Upper lobe of right lung (tissue), 1 donor: ENCODE data around the gene SHANK3. TPM values are rescaled to one million over a fixed set of nuclear protein-coding genes. Genes with fewer than 3 reads are reported as not detected.

Experiments
- ATAC-seq: fragments of 200-7000 bp; cut with Tn5 transposase; one replicate; pipeline ENCODE4 v1.9.1; 2020; ENCODE audit warnings: mild to moderate bottlenecking, moderate library complexity
- DNase-seq: peaks from one replicate; pipeline ENCODE4 v3.0.0-alpha.2; 2020
- H3K27ac ChIP-seq: fragments of 200-600 bp; one replicate; pipeline ENCODE4 v1.8.0; 2022
- H3K27me3 ChIP-seq: fragments of 200-600 bp; one replicate; pipeline ENCODE4 v1.8.0; 2022; ENCODE audit warnings: mild to moderate bottlenecking
- H3K36me3 ChIP-seq: fragments of 200-600 bp; one replicate; pipeline ENCODE4 v1.8.0; 2022
- H3K4me1 ChIP-seq: fragments of 200-600 bp; one replicate; pipeline ENCODE4 v1.8.0; 2022
- H3K4me3 ChIP-seq: fragments of 200-600 bp; one replicate; pipeline ENCODE4 v1.8.0; 2022; ENCODE audit warnings: mild to moderate bottlenecking
- H3K9me3 ChIP-seq: fragments of 200-600 bp; one replicate; pipeline ENCODE4 v1.8.0; 2022
- intact Hi-C: fragments of 100-400 bp; cut with DNase I; formaldehyde crosslinking; loops from one replicate; pipeline ENCODE4 v1.11.0; 2022
- total RNA-seq: library from RNA; stranded (reverse); fragmentation: NEBNext Ultra II Directional; extraction: Animal tissue kit (Norgen Biotek cat#: 25700); gene quantifications from one replicate; pipeline ENCODE4 v1.2.1, GENCODE V29; 2021
- TF ChIP-seq, protein P1 (sequence below): fragments of 200-600 bp; IDR thresholded peaks from one replicate; pipeline ENCODE4 v1.8.0; 2022; ENCODE audit warnings: antibody characterized with exemption
- donor health status: DM: no; HTN: yes; CAD: no; lungs with severe emphysema.

Gene SHANK3
- total RNA-seq, 1 donor from 2014 or later: 59.9 TPM

DNA sequence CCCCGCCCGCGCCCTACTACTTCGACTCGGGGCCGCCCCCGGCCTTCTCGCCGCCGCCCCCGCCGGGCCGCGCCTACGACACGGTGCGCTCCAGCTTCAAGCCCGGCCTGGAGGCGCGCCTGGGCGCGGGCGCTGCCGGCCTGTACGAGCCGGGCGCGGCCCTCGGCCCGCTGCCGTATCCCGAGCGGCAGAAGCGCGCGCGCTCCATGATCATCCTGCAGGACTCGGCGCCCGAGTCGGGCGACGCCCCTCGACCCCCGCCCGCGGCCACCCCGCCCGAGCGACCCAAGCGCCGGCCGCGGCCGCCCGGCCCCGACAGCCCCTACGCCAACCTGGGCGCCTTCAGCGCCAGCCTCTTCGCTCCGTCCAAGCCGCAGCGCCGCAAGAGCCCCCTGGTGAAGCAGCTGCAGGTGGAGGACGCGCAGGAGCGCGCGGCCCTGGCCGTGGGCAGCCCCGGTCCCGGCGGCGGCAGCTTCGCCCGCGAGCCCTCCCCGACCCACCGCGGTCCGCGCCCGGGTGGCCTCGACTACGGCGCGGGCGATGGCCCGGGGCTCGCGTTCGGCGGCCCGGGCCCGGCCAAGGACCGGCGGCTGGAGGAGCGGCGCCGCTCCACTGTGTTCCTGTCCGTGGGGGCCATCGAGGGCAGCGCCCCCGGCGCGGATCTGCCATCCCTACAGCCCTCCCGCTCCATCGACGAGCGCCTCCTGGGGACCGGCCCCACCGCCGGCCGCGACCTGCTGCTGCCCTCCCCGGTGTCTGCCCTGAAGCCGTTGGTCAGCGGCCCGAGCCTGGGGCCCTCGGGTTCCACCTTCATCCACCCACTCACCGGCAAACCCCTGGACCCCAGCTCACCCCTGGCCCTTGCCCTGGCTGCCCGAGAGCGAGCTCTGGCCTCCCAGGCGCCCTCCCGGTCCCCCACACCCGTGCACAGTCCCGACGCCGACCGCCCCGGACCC, 48.0 kb downstream of the SHANK3 start:
- TF ChIP-seq, protein P1, sequence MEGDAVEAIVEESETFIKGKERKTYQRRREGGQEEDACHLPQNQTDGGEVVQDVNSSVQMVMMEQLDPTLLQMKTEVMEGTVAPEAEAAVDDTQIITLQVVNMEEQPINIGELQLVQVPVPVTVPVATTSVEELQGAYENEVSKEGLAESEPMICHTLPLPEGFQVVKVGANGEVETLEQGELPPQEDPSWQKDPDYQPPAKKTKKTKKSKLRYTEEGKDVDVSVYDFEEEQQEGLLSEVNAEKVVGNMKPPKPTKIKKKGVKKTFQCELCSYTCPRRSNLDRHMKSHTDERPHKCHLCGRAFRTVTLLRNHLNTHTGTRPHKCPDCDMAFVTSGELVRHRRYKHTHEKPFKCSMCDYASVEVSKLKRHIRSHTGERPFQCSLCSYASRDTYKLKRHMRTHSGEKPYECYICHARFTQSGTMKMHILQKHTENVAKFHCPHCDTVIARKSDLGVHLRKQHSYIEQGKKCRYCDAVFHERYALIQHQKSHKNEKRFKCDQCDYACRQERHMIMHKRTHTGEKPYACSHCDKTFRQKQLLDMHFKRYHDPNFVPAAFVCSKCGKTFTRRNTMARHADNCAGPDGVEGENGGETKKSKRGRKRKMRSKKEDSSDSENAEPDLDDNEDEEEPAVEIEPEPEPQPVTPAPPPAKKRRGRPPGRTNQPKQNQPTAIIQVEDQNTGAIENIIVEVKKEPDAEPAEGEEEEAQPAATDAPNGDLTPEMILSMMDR: no peak
- H3K36me3 ChIP-seq: no peaks in the 10 kb centered on the region
- no peak overlapping the region for H3K4me3 ChIP-seq
- peaks cover 4% of the 10 kb centered on the region for H3K4me1 ChIP-seq
- H3K27ac ChIP-seq: no peak overlapping the region
- no peaks in the 10 kb centered on the region for H3K27me3 ChIP-seq
- H3K9me3 ChIP-seq: no peaks in the 10 kb centered on the region
- DNase-seq (no peak), ATAC-seq (no peak)
- intact Hi-C loops: no loop called here

DNA sequence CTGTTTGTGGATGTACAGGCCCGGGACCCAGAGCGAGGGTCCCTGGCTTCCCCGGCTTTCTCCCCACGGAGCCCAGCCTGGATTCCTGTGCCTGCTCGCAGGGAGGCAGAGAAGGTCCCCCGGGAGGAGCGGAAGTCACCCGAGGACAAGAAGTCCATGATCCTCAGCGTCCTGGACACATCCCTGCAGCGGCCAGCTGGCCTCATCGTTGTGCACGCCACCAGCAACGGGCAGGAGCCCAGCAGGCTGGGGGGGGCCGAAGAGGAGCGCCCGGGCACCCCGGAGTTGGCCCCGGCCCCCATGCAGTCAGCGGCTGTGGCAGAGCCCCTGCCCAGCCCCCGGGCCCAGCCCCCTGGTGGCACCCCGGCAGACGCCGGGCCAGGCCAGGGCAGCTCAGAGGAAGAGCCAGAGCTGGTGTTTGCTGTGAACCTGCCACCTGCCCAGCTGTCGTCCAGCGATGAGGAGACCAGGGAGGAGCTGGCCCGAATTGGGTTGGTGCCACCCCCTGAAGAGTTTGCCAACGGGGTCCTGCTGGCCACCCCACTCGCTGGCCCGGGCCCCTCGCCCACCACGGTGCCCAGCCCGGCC, 48.7 kb downstream of the SHANK3 start:
- no peaks in the 10 kb centered on the region for H3K9me3 ChIP-seq
- no peak overlapping the region for H3K4me3 ChIP-seq
- intact Hi-C loops: no loop called here
- ATAC-seq (no peak), DNase-seq (no peak)
- no peak overlapping the region for H3K27ac ChIP-seq
- H3K27me3 ChIP-seq: no peaks in the 10 kb centered on the region
- H3K36me3 ChIP-seq: no peaks in the 10 kb centered on the region
- peaks cover 4% of the 10 kb centered on the region for H3K4me1 ChIP-seq
- TF ChIP-seq, protein P1: no peak

DNA sequence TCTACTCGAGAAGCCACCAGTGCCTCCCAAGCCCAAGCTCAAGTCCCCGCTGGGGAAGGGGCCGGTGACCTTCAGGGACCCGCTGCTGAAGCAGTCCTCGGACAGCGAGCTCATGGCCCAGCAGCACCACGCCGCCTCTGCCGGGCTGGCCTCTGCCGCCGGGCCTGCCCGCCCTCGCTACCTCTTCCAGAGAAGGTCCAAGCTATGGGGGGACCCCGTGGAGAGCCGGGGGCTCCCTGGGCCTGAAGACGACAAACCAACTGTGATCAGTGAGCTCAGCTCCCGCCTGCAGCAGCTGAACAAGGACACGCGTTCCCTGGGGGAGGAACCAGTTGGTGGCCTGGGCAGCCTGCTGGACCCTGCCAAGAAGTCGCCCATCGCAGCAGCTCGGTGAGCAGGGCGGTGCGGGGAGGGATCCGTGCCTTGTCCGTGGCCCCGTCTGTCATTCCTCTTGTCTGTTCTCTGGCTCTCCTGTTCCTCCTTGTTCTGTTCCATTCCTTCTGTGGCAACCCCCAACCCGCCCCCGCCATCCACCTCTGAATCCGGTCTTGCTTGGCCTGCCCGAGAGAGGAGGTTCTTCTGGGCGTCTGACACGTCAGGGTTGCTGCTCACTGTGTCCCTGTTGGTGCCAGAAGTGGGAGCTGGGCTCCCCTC, 49.6 kb downstream of the SHANK3 start:
- H3K27me3 ChIP-seq: no peaks in the 10 kb centered on the region
- DNase-seq: no peak
- intact Hi-C loops: no loop called here
- H3K27ac ChIP-seq: no peak overlapping the region
- TF ChIP-seq, protein P1: no peak
- ATAC-seq: no peak
- H3K4me1 ChIP-seq: peaks cover 4% of the 10 kb centered on the region
- H3K4me3 ChIP-seq: no peak overlapping the region
- no peaks in the 10 kb centered on the region for H3K9me3 ChIP-seq
- H3K36me3 ChIP-seq: no peaks in the 10 kb centered on the region

Other genes with a start within 250 kb of the SHANK3 start
- 69.4 TPM for gene SBF1, start 197.8 kb upstream of the SHANK3 start, total RNA-seq
- 2.6 TPM for gene ADM2, start 191.3 kb upstream of the SHANK3 start, total RNA-seq
- not detected for gene MIOX, start 186.0 kb upstream of the SHANK3 start, total RNA-seq
- 65.8 TPM for gene LMF2, start 165.1 kb upstream of the SHANK3 start, total RNA-seq
- 51.8 TPM for gene NCAPH2, start 164.6 kb upstream of the SHANK3 start, total RNA-seq
- 3.1 TPM for gene SCO2, start 147.2 kb upstream of the SHANK3 start, total RNA-seq
- 122 TPM for gene TYMP, start 142.8 kb upstream of the SHANK3 start, total RNA-seq
- 0.69 TPM for gene KLHDC7B, start 126.9 kb upstream of the SHANK3 start, total RNA-seq
- not detected for gene SYCE3, start 109.9 kb upstream of the SHANK3 start, total RNA-seq
- 12.7 TPM for gene CPT1B, start 94.4 kb upstream of the SHANK3 start, total RNA-seq
- gene CHKB, start 90.0 kb upstream of the SHANK3 start, total RNA-seq: 66.7 TPM
- 2.6 TPM for gene MAPK8IP2, start 72.0 kb upstream of the SHANK3 start, total RNA-seq
- gene ARSA, start 44.7 kb upstream of the SHANK3 start, total RNA-seq: 46.4 TPM
- 4.5 TPM for gene ACR, start 65.4 kb downstream of the SHANK3 start, total RNA-seq
- gene RABL2B, start 110.8 kb downstream of the SHANK3 start, total RNA-seq: 27.0 TPM